CD4-positive, CD25-positive, alpha-beta regulatory T cell (primary cell): Measurements from ENCODE around the gene CYB5R4. TPM values are rescaled to one million over a fixed set of nuclear protein-coding genes. Genes with fewer than 3 reads are reported as not detected.

Experiments used
- ATAC-seq, 2 donors: fragments of 150-1000 bp; cut with Tn5 transposase; one replicate each; pipeline ENCODE4 v1.10.0; 2021; ENCODE audit warnings: low read depth in 2 of 2, moderate number of reproducible peaks in 2 of 2, moderate library complexity in 1 of 2
- DNase-seq, 3 donors: peaks; one replicate each; pipeline versions ENCODE4 v3.0.0 to v3.0.0-alpha.2; 2012 to 2022; ENCODE audit warnings: mixed read lengths in 1 of 3
- H3K27ac ChIP-seq: one replicate; pipeline ENCODE4 v1.7.0; 2013; ENCODE audit warnings: mild to moderate bottlenecking, low read length; ENCODE audit not compliant: insufficient read depth, poor library complexity, severe bottlenecking
- H3K27me3 ChIP-seq: one replicate; pipeline ENCODE4 v1.7.0; 2013; ENCODE audit warnings: low read length; ENCODE audit not compliant: control insufficient read depth, insufficient read depth
- H3K36me3 ChIP-seq: one replicate; pipeline ENCODE4 v1.7.0; 2013; ENCODE audit warnings: mild to moderate bottlenecking, low read length, moderate library complexity; ENCODE audit not compliant: control insufficient read depth, insufficient read depth
- H3K4me1 ChIP-seq: 2 replicates; pipeline ENCODE4 v1.7.0; 2013; ENCODE audit warnings: mild to moderate bottlenecking, low read length; ENCODE audit not compliant: insufficient read depth, control insufficient read depth, poor library complexity, severe bottlenecking
- H3K4me3 ChIP-seq: one replicate; pipeline ENCODE4 v1.7.0; 2013; ENCODE audit warnings: low read depth, mild to moderate bottlenecking, low read length, moderate library complexity
- H3K9me3 ChIP-seq, 2 experiments: 1 replicate in 1 of 2; 2 replicates in 1 of 2; pipeline ENCODE4 v1.7.0; 2013; ENCODE audit warnings: low read length in 2 of 2, mild to moderate bottlenecking in 1 of 2, moderate library complexity in 1 of 2; ENCODE audit not compliant: control insufficient read depth in 2 of 2
- H3K27ac Mint-ChIP-seq, 3 donors: one replicate each; pipeline ENCODE4 v1.8.0; 2020 to 2022; ENCODE audit warnings: mild to moderate bottlenecking in 3 of 3, mixed read lengths in 3 of 3, moderate library complexity in 2 of 3
- H3K27me3 Mint-ChIP-seq: one replicate; pipeline ENCODE4 v1.8.0; 2022; ENCODE audit warnings: mild to moderate bottlenecking, mixed read lengths
- H3K36me3 Mint-ChIP-seq: one replicate; pipeline ENCODE4 v1.8.0; 2020; ENCODE audit warnings: mixed read lengths
- H3K4me1 Mint-ChIP-seq, 4 donors: one replicate each; pipeline ENCODE4 v1.8.0; 2020 to 2022; ENCODE audit warnings: mixed read lengths in 4 of 4, mild to moderate bottlenecking in 1 of 4
- H3K4me3 Mint-ChIP-seq, 4 donors: one replicate each; pipeline ENCODE4 v1.8.0; 2020 to 2022; ENCODE audit warnings: mild to moderate bottlenecking in 4 of 4, mixed read lengths in 4 of 4, moderate library complexity in 3 of 4
- H3K9me3 Mint-ChIP-seq, 7 donors: one replicate each; pipeline ENCODE4 v1.8.0; 2020 to 2022; ENCODE audit warnings: mixed read lengths in 7 of 7, mild to moderate bottlenecking in 3 of 7, moderate library complexity in 2 of 7
- polyA plus RNA-seq, 4 donors: library from polyadenylated mRNA; unstranded; fragments of 300-500 nt; fragmentation: Illumina TruSeq; gene quantifications; one replicate each; pipeline ENCODE4 v1.2.3, GENCODE V29; 2021
- total RNA-seq: library from RNA; stranded (reverse); gene quantifications from one replicate; pipeline ENCODE4 v1.2.3, GENCODE V29; 2022

CYB5R4 gene
- total and polyA plus RNA-seq, 5 donors from 2014 or later: 28.3 to 53.1 (median 36.0) TPM

DNA sequence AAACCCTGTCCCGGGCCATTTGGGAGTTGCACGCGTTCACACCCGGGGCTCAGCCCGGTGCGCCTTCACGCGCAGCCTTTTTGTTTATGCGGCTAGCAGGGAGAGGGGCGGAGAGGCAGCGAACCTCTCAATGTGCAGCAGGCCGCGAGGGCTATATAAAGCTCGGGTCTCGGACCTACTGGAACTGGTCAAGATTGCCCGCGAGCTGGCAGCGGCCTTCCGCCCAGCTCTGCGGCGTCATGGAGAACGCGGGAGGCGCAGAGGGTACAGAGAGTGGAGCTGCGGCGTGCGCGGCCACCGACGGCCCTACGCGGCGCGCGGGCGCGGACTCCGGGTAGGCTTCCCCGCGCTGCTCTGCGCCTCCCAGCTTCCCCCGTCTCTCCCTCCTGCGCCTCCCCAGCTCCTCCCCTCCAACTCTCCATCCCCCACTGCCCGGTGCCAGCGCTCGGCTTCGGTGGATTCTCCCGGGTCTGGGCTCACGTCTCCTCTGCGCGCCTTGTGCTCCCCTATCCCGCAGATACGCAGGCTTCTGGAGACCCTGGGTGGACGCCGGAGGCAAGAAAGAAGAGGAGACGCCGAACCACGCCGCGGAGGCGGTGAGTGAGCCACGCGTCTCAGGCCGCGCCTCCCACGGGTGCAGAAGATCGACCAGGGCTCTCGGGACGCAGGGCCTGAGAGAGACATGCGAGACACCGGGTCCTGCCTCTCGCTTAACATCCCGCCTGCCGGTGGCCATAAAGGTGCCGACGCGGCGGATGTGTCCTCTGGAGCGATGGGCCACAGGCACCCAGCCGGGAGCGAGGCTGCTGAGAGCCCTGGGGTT is 6.1 kb upstream of the CYB5R4 start, which contains the start of gene RIPPLY2:
RIPPLY2 (plus strand) TSS at position 183 of the 823 bp plus-strand sequence; CDS start at position 240, 57 bp downstream.
- no peaks in the 10 kb centered on the region for H3K36me3 ChIP-seq
- Mint-ChIP-seq H3K27ac (no peak within 1 kb of the TSS), H3K4me3 (peak within 1 kb of the TSS; percentile 48 to 82 (median 54)), H3K9me3 (peaks cover 0 to 8% (median 0%) of the 10 kb centered on the region in 7 donors), H3K27me3 (peaks cover 60% of the 10 kb centered on the region), H3K4me1 (peaks cover 0 to 14% (median 4%) of the 10 kb centered on the region in 4 donors), H3K36me3 (no peaks in the 10 kb centered on the region)
- H3K4me1 ChIP-seq: peaks cover 14% of the 10 kb centered on the region
- H3K27ac ChIP-seq: no peak within 1 kb of the TSS
- peak in 1 of 3 donors; percentile 12 for DNase-seq
- no peak within 1 kb of the TSS for H3K4me3 ChIP-seq
- no peaks in the 10 kb centered on the region for H3K9me3 ChIP-seq
- peaks cover 40% of the 10 kb centered on the region for H3K27me3 ChIP-seq
- ATAC-seq: peak in 1 of 2 donors; percentile 37

DNA sequence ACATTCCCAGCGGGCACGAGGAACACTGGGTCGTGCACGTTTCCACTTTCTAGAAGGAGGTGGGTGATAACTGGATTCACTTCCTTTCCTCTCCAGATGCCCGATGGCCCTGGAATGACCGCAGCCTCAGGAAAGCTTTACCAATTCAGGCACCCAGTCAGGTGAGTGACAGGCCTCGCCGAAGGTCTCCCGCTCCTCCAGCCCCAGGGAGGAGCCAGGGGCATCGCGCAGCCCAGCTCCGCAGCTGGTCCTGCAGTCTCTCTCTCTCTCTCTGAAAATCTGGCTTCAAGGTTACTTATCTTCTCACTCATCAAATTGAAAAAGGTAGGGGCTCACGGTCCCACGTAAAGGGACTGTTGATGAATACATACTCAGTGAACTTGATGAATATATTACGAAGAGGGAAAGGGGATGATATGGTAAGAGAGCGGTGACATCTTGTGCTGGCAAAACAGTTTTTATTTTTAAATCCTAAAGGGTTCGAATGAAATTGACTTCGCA is 5.4 kb upstream of the CYB5R4 start:
- no peaks in the 10 kb centered on the region for H3K36me3 ChIP-seq
- H3K9me3 ChIP-seq: no peaks in the 10 kb centered on the region
- peak overlapping the region; percentile 10 to 56 (median 49) for H3K4me3 Mint-ChIP-seq
- ATAC-seq (no peak), DNase-seq (no peak)
- peaks cover 19% of the 10 kb centered on the region for H3K4me1 ChIP-seq
- H3K27me3 Mint-ChIP-seq: peaks cover 59% of the 10 kb centered on the region
- H3K27ac Mint-ChIP-seq: no peak overlapping the region
- peaks cover 40% of the 10 kb centered on the region for H3K27me3 ChIP-seq
- peaks cover 0 to 8% (median 0%) of the 10 kb centered on the region in 7 donors for H3K9me3 Mint-ChIP-seq
- no peaks in the 10 kb centered on the region for H3K36me3 Mint-ChIP-seq
- H3K27ac ChIP-seq: no peak overlapping the region
- peaks cover 2 to 20% (median 9%) of the 10 kb centered on the region in 4 donors for H3K4me1 Mint-ChIP-seq
- H3K4me3 ChIP-seq: no peak overlapping the region

DNA sequence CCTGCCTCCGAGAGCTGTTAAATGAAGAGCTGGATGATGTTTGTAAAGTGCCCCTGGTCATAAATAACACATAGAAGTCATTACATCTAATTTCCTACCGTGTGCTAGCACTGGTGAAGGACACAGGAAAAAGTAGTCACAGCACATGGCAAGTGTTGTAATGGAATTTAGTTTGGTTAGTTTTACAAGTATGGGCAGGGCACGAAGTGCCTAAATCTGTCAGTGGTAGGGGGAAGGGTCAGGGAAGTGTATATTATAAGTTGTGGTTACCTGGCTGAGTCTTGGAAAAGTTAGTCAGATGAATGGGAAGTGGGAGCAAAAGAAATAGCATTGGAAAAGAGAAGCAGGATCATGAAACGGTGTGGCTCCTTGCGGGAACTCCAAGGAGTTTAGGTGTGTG is 4.7 kb upstream of the CYB5R4 start:
- no peaks in the 10 kb centered on the region for H3K36me3 Mint-ChIP-seq
- peaks cover 0 to 8% (median 0%) of the 10 kb centered on the region in 7 donors for H3K9me3 Mint-ChIP-seq
- H3K27me3 ChIP-seq: peaks cover 37% of the 10 kb centered on the region
- no peaks in the 10 kb centered on the region for H3K9me3 ChIP-seq
- no peak overlapping the region for H3K27ac ChIP-seq
- peak overlapping the region in 3 of 4 donors; percentile 14 to 48 (median 24) for H3K4me3 Mint-ChIP-seq
- DNase-seq (no peak), ATAC-seq (no peak)
- H3K36me3 ChIP-seq: no peaks in the 10 kb centered on the region
- peaks cover 23% of the 10 kb centered on the region for H3K4me1 ChIP-seq
- no peak overlapping the region for H3K4me3 ChIP-seq
- peaks cover 5 to 25% (median 14%) of the 10 kb centered on the region in 4 donors for H3K4me1 Mint-ChIP-seq
- no peak overlapping the region for H3K27ac Mint-ChIP-seq
- H3K27me3 Mint-ChIP-seq: peaks cover 56% of the 10 kb centered on the region

DNA sequence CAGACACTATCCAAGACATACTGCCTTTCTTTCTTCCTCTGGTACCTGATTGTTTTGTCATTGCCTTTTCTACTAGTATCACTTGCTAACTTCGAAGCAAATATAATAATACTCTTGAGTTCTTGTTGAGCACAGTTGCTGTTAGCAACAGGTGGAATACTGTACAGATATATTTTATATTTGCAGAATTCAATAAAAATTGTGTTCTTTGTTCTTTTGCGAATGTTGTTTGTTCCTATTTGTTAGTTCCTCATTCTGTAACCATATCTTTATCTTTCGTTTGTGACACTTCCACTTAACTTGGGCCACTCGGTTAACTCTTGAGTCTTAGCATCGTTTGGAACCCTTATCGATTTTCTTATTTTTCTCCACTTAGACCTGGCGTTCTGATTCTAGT is 868 bp downstream of the CYB5R4 start:
- peak in 1 of 3 donors; percentile 11 for DNase-seq
- peaks cover 26 to 53% (median 39%) of the 10 kb centered on the region in 4 donors for H3K4me1 Mint-ChIP-seq
- peaks cover 9% of the 10 kb centered on the region for H3K36me3 ChIP-seq
- peak overlapping the region; percentile 93 to 97 (median 97) for H3K27ac Mint-ChIP-seq
- peak overlapping the region; percentile 93 to 99 (median 98) for H3K4me3 Mint-ChIP-seq
- no peak for ATAC-seq
- H3K4me1 ChIP-seq: peaks cover 32% of the 10 kb centered on the region
- no peaks in the 10 kb centered on the region for H3K9me3 ChIP-seq
- peak overlapping the region; percentile 82 for H3K27ac ChIP-seq
- peaks cover 19% of the 10 kb centered on the region for H3K27me3 Mint-ChIP-seq
- peaks cover 12% of the 10 kb centered on the region for H3K36me3 Mint-ChIP-seq
- H3K27me3 ChIP-seq: peaks cover 10% of the 10 kb centered on the region
- H3K4me3 ChIP-seq: peak overlapping the region; percentile 93
- H3K9me3 Mint-ChIP-seq: peaks cover 0 to 2% (median 0%) of the 10 kb centered on the region in 7 donors

DNA sequence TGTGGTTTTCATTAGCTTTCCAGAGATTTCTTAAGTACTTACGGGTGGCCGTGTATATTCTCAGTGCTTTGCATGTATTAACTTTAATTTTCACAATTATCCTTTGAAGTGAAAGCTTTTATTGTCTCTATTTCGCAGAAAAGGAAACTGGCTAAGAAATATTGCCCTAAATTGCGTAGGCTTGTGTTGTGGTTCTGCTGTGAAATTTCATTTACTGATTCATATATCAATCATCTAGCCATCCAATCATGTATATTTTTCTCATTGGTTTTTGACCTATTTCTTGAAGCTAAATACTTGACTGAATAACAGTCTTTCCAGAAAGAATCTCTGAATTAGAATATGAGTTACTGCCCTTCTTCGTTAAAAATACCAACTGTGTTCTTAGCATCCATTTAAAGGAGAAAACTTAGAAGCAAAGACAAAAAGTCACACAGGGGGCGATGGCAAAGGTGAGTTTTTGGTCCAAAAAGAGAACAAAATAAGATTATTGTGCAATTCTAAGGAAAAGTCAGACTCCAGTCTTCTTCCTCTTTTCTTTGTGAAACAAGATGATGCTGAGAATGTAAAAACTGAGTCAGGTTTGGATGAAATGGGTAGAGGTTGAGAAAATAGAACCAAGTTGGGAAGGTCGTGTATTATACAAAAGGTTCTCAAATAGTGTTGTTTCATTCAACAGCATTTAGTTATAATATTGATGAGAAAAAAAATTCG is 1.4 kb downstream of the CYB5R4 start:
- Mint-ChIP-seq H3K36me3 (peaks cover 17% of the 10 kb centered on the region), H3K9me3 (peaks cover 0 to 2% (median 0%) of the 10 kb centered on the region in 7 donors), H3K27ac (peak overlapping the region; percentile 2 to 97 (median 93)), H3K27me3 (peaks cover 14% of the 10 kb centered on the region), H3K4me3 (peak overlapping the region; percentile 93 to 99 (median 98)), H3K4me1 (peaks cover 26 to 53% (median 41%) of the 10 kb centered on the region in 4 donors)
- Histone ChIP-seq H3K36me3 (peaks cover 15% of the 10 kb centered on the region), H3K27ac (peak overlapping the region; percentile 15), H3K27me3 (peaks cover 6% of the 10 kb centered on the region), H3K4me3 (peak overlapping the region; percentile 93), H3K9me3 (no peaks in the 10 kb centered on the region), H3K4me1 (peaks cover 32% of the 10 kb centered on the region)
- no peak for ATAC-seq
- peak in 1 of 3 donors; percentile 23 for DNase-seq

DNA sequence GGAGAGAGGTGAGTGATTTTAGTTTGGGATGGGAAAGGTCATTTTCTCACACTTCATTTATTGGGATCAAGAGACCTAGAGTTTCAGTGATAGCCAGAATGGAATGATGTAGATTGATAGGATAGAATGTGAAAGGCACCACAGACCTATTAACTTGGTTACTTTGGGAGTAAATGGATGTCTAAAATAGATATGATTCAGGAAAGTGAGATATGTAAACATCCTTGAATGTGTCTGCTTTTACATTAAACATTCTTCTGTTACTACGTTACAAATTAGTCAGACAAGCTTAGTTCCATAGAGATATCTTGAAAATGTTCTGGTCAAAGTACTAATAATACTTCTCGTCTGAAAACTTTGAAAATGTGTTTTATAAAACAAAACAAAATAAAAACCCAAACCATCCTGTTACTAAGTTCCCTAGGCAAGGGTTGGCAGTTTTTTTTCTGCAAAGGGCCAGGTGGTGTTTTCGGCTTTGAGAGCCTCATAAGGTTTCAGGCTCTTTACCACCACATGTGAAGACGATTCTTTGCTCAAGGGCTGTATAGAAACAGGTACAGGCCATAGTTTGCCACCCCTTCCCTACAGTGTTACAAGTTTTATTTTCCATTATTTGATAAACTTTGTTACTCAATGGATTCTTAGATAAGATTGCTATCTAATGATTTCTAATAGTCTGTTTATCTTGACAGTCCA is 3.4 kb downstream of the CYB5R4 start:
- Histone ChIP-seq H3K27me3 (no peaks in the 10 kb centered on the region), H3K27ac (no peak overlapping the region), H3K4me1 (peaks cover 32% of the 10 kb centered on the region), H3K4me3 (no peak overlapping the region), H3K9me3 (peaks cover 11 to 15% of the 10 kb centered on the region in 2 experiments), H3K36me3 (peaks cover 35% of the 10 kb centered on the region)
- Mint-ChIP-seq H3K27me3 (peaks cover 9% of the 10 kb centered on the region), H3K4me3 (peak overlapping the region in 2 of 4 donors; percentile 22 to 93), H3K4me1 (peaks cover 31 to 53% (median 43%) of the 10 kb centered on the region in 4 donors), H3K9me3 (peaks cover 2 to 13% (median 6%) of the 10 kb centered on the region in 7 donors), H3K36me3 (peaks cover 36% of the 10 kb centered on the region), H3K27ac (no peak overlapping the region)
- ATAC-seq (no peak), DNase-seq (no peak)

DNA sequence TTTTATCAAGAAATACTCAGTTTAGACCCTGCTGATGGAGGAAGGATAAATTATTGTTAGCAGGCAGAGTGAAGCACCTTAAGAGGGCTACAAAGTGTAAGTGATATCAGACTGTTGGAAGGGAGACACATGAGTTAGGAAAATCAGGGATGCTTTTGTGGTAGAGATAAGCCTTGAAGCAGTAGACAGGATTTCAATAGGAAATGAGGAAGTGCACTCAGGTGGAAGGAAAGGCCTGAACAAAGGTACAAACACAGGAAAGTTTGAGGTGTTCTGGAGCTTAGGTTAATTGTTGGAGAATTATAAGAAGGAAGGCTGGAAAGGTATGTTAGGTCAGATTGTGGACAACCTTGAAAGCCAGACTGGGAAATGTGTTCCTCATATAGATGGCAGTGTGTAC is 7.6 kb downstream of the CYB5R4 start:
- Histone ChIP-seq H3K27ac (no peak overlapping the region), H3K9me3 (peaks cover 13 to 16% of the 10 kb centered on the region in 2 experiments), H3K36me3 (peaks cover 49% of the 10 kb centered on the region), H3K4me3 (no peak overlapping the region), H3K27me3 (no peaks in the 10 kb centered on the region), H3K4me1 (peaks cover 1% of the 10 kb centered on the region)
- Mint-ChIP-seq H3K27ac (peak overlapping the region in 1 of 3 donors; percentile 2), H3K4me1 (peaks cover 24 to 37% (median 31%) of the 10 kb centered on the region in 4 donors), H3K36me3 (peaks cover 52% of the 10 kb centered on the region), H3K4me3 (peak overlapping the region in 1 of 4 donors; percentile 44), H3K9me3 (peaks cover 2 to 15% (median 6%) of the 10 kb centered on the region in 7 donors), H3K27me3 (no peaks in the 10 kb centered on the region)
- DNase-seq: no peak
- no peak for ATAC-seq
